ENCODE data around the gene TASP1.

GRCh38 chr20:13340088-13340487, 298.6 kb downstream of the TASP1 start:
- TF ChIP-seq, protein P1, sequence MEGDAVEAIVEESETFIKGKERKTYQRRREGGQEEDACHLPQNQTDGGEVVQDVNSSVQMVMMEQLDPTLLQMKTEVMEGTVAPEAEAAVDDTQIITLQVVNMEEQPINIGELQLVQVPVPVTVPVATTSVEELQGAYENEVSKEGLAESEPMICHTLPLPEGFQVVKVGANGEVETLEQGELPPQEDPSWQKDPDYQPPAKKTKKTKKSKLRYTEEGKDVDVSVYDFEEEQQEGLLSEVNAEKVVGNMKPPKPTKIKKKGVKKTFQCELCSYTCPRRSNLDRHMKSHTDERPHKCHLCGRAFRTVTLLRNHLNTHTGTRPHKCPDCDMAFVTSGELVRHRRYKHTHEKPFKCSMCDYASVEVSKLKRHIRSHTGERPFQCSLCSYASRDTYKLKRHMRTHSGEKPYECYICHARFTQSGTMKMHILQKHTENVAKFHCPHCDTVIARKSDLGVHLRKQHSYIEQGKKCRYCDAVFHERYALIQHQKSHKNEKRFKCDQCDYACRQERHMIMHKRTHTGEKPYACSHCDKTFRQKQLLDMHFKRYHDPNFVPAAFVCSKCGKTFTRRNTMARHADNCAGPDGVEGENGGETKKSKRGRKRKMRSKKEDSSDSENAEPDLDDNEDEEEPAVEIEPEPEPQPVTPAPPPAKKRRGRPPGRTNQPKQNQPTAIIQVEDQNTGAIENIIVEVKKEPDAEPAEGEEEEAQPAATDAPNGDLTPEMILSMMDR (IDR thresholded peaks at IDR 0.05 in 2 of 3, conservative IDR thresholded peaks at IDR 0.05 in 1 of 3; ENCODE audit: control insufficient read depth in 2 of 3, extremely low read depth in 1 of 3, insufficient read depth in 1 of 3, low read depth in 3 of 3, low read length in 3 of 3) = no peak
- TF ChIP-seq CHD1 (IDR thresholded peaks at IDR 0.05; ENCODE audit: low read depth, low read length) (no peak), USF2 (IDR thresholded peaks at IDR 0.05; ENCODE audit: borderline replicate concordance, low read depth, low read length) (no peak), POLR2AphosphoS2 (IDR thresholded peaks at IDR 0.05; ENCODE audit: low read depth, low read length) (no peak), SMAD1 (IDR thresholded peaks at IDR 0.05; ENCODE audit: low read depth, partially characterized antibody) (no peak)

All from GM12878 (cell line).